ENCODE results near the gene PAIP2.
"Not testable (repeated sequence)": the region's sequence is repeated elsewhere in the genome, so short reads cannot be mapped to it uniquely, and the experiment has no call there.

The PAIP2 gene

GRCh38 chr5:139341689-139342422 lies at the start of gene PAIP2:
TSS of gene PAIP2 (plus strand) at chr5:139341854. CDS start at chr5:139363785, 21,931 bp downstream.
- DNase-seq = peak; percentile 85

- DNase-seq = no peak
Observed at GRCh38 chr5:139293202-139293506, 48.5 kb upstream of the PAIP2 start.

- peak; percentile 82 for DNase-seq
Observed at GRCh38 chr5:139293507-139294373, 47.9 kb upstream of the PAIP2 start, which contains the start of gene MATR3. TSS of gene MATR3 (plus strand) at chr5:139293740. CDS start at chr5:139307416, 13,676 bp downstream.

- peak; percentile 39 for DNase-seq
Observed at GRCh38 chr5:139294374-139295165, 47.1 kb upstream of the PAIP2 start.

GRCh38 chr5:139295346-139296057 lies 46.2 kb upstream of the PAIP2 start:
- no peak for DNase-seq

GRCh38 chr5:139296198-139296597 lies 45.5 kb upstream of the PAIP2 start:
- DNase-seq = no peak

GRCh38 chr5:139296862-139297326 lies 44.8 kb upstream of the PAIP2 start:
- no peak for DNase-seq

- no peak for DNase-seq
Observed at GRCh38 chr5:139297439-139298133, 44.1 kb upstream of the PAIP2 start.

- no peak for DNase-seq
Observed at GRCh38 chr5:139298242-139298641, 43.4 kb upstream of the PAIP2 start.

GRCh38 chr5:139299486-139299885 lies 42.2 kb upstream of the PAIP2 start:
- DNase-seq = no peak

- no peak for DNase-seq
Observed at GRCh38 chr5:139301808-139302499, 39.7 kb upstream of the PAIP2 start.

GRCh38 chr5:139304391-139305324 lies 37.0 kb upstream of the PAIP2 start:
- DNase-seq = no peak

- DNase-seq = no peak
Observed at GRCh38 chr5:139306197-139306596, 35.5 kb upstream of the PAIP2 start.

- no peak for DNase-seq
Observed at GRCh38 chr5:139306628-139307379, 34.9 kb upstream of the PAIP2 start.

- no peak for DNase-seq
Observed at GRCh38 chr5:139308797-139309196, 32.9 kb upstream of the PAIP2 start.

- not testable (repeated sequence) for DNase-seq
Observed at GRCh38 chr5:139310715-139311186, 30.9 kb upstream of the PAIP2 start.

GRCh38 chr5:139312075-139312474 lies 29.6 kb upstream of the PAIP2 start:
- DNase-seq = no peak

- DNase-seq = no peak
Observed at GRCh38 chr5:139314276-139314675, 27.4 kb upstream of the PAIP2 start.

GRCh38 chr5:139315056-139315615 lies 26.5 kb upstream of the PAIP2 start:
- DNase-seq = no peak

Measured in NCI-H1105 treated with DMSO at 0.1 percent for 48 hours (cell line).